HEK293T (cell line): ENCODE results near the gene SERPIND1.

ENCODE experiments used
- CTCF ChIA-PET: fragments of 350-600 bp; formaldehyde crosslinking; extraction: SDS; loops from one replicate; lab custom pipeline; 2021; ENCODE audit warnings: antibody characterized with exemption, inconsistent platforms; lab: Yijun Ruan, JAX
- POLR2A ChIA-PET: fragments of 350-600 bp; formaldehyde crosslinking; extraction: SDS; loops from one replicate; lab custom pipeline; 2020; ENCODE audit warnings: antibody characterized with exemption, inconsistent platforms; lab: Yijun Ruan, JAX
- DNase-seq: peaks from one replicate; pipeline ENCODE4 v3.0.0; 2012; ENCODE audit warnings: mixed read lengths; ENCODE audit errors: extremely low spot score
- ARNT ChIP-seq: fragments of 450-650 bp; IDR thresholded peaks from 2 replicates; pipeline ENCODE4 v1.6.1; 2017; ENCODE audit warnings: mild to moderate bottlenecking
- BHLHE40 ChIP-seq: fragments of 450-650 bp; IDR thresholded peaks from 2 replicates; pipeline ENCODE4 v1.6.1; 2016; ENCODE audit warnings: mild to moderate bottlenecking, moderate library complexity, borderline replicate concordance
- CTBP1 ChIP-seq: fragments of 450-650 bp; IDR thresholded peaks from 2 replicates; pipeline ENCODE4 v1.6.1; 2016; ENCODE audit warnings: borderline replicate concordance
- ELF4 ChIP-seq: fragments of 450-650 bp; IDR thresholded peaks from 2 replicates; pipeline ENCODE4 v1.6.1; 2017; ENCODE audit warnings: antibody characterized with exemption
- FOXA1 ChIP-seq: fragments of 450-650 bp; IDR thresholded peaks from 2 replicates; pipeline ENCODE4 v1.6.1; 2016; ENCODE audit warnings: mild to moderate bottlenecking
- FOXK2 ChIP-seq: fragments of 450-650 bp; IDR thresholded peaks from 2 replicates; pipeline ENCODE4 v1.6.1; 2016; ENCODE audit warnings: mild to moderate bottlenecking
- FOXM1 ChIP-seq: fragments of 450-650 bp; IDR thresholded peaks from 2 replicates; pipeline ENCODE4 v1.6.1; 2017; ENCODE audit warnings: mild to moderate bottlenecking, borderline replicate concordance
- HDGF ChIP-seq: fragments of 450-650 bp; IDR thresholded peaks from 2 replicates; pipeline ENCODE4 v1.6.1; 2017; ENCODE audit warnings: antibody characterized with exemption, borderline replicate concordance
- L3MBTL2 ChIP-seq: fragments of 450-650 bp; conservative IDR thresholded peaks from 2 replicates; pipeline ENCODE4 v1.6.1; 2016; ENCODE audit warnings: mild to moderate bottlenecking
- LEF1 ChIP-seq: fragments of 450-650 bp; IDR thresholded peaks from 2 replicates; pipeline ENCODE4 v1.6.1; 2017; ENCODE audit warnings: mild to moderate bottlenecking, borderline replicate concordance
- NFRKB ChIP-seq: fragments of 450-650 bp; IDR thresholded peaks from 2 replicates; pipeline ENCODE4 v1.6.1; 2016; ENCODE audit warnings: mild to moderate bottlenecking, moderate library complexity
- SP1 ChIP-seq: fragments of 450-650 bp; IDR thresholded peaks from 2 replicates; pipeline ENCODE4 v1.6.1; 2017
- SUZ12 ChIP-seq: fragments of 450-650 bp; IDR thresholded peaks from 2 replicates; pipeline ENCODE4 v1.6.1; 2016; ENCODE audit warnings: mild to moderate bottlenecking
- TARDBP ChIP-seq: fragments of 450-650 bp; IDR thresholded peaks from 2 replicates; pipeline ENCODE4 v1.6.1; 2016
- ZNF384 ChIP-seq: fragments of 450-650 bp; IDR thresholded peaks from 2 replicates; pipeline ENCODE4 v1.6.1; 2016
- TF ChIP-seq, protein P1 (sequence below): fragments of 450-650 bp; IDR thresholded peaks from 2 replicates; pipeline ENCODE4 v1.6.1; 2016

Gene SERPIND1

GRCh38 chr22:20793748-20794649 lies 20.1 kb downstream of the SERPIND1 start:
- no peak for TF ChIP-seq FOXM1
- POLR2A ChIA-PET = no interaction called here
- CTCF ChIA-PET = interaction anchor here (0.6 to 1.6 kb wide), 4 partner anchors 10 to 92 kb away, joined by 3 to 6 read pairs (median 4); no protein-coding TSS in a partner anchor

DNA sequence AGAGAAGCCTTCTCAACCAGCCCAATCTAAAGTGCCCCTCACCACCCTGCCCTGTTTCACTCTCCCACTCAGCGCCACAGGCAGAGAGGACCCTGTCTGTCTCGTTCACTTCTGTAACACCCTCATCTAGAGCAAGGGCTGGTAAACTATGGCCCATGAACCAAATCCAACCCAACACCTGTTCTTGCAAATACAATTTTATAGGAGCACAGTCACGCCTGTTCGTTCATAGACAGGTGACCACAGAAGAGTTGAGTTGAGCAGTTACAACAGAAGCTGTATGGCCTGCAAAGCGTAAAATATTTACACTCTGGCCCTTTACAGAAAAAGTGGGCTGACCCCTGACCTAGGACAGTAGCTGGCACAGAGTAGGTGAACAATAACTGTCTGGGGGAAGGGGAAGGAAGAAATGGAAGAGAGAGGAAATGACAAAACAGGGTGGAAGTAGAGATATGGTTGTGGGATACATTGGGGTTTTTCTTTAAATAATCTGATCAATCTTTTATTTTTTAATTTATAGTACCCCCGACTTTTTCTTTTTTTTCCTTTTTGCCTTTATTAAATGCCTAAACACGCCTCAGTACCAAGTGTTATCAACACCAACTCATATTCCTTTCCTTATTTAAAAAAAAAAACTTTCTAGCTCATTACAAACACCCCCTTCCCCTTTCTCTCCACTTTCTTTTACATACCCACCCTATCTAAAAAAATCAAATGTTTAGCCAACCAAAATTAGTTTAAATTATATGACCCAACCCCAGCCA lies 20.9 kb downstream of the SERPIND1 start:
- CTCF ChIA-PET = interaction anchor here (1.0 to 1.2 kb wide), 2 partner anchors 11 to 91 kb away, joined by 4 to 6 read pairs; no protein-coding TSS in a partner anchor

More at GRCh38 chr22:20793748-20794649, 20.1 kb downstream of the SERPIND1 start:
- no peak for DNase-seq

DNA sequence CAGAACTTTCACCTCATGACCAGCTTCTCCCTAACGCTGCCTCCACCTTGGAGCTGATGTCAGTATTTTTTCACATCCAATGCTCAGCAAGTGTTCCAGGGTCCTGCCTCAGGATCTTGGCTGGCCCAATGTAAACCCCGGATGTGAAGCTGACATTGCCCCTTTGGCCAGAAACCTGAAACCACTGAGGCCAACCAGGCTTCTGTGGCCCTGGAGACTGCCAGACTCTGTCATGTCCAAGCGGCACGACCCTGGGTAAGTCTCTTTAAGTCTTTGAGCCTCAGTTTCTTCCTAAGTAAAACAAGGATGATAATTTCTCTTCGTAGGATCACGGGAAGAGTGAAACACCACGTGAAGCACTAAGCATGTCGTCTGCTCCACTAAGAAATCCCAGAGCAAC lies 22.8 kb downstream of the SERPIND1 start:
- ChIA-PET POLR2A (no interaction called here), CTCF (no interaction called here)
- no peak for DNase-seq
- no peak for TF ChIP-seq ZNF384

More for the DNA sequence above, 20.9 kb downstream of the SERPIND1 start:
- TF ChIP-seq SUZ12 = no peak
- POLR2A ChIA-PET = no interaction called here
- no peak for DNase-seq

- CTCF ChIA-PET = no interaction called here
- POLR2A ChIA-PET = interaction anchor here (1.4 kb wide), 1 partner anchor 184 kb away, joined by 6 read pairs; the partner anchor contains the start of gene LZTR1
- TF ChIP-seq FOXM1 = no peak
- no peak for TF ChIP-seq FOXA1
- TF ChIP-seq SUZ12 = no peak
- TF ChIP-seq FOXK2 = no peak
- no peak for TF ChIP-seq TARDBP
- TF ChIP-seq LEF1 = no peak
- no peak for TF ChIP-seq ARNT
- TF ChIP-seq, protein P1, sequence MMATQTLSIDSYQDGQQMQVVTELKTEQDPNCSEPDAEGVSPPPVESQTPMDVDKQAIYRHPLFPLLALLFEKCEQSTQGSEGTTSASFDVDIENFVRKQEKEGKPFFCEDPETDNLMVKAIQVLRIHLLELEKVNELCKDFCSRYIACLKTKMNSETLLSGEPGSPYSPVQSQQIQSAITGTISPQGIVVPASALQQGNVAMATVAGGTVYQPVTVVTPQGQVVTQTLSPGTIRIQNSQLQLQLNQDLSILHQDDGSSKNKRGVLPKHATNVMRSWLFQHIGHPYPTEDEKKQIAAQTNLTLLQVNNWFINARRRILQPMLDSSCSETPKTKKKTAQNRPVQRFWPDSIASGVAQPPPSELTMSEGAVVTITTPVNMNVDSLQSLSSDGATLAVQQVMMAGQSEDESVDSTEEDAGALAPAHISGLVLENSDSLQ = no peak
- no peak for TF ChIP-seq ELF4
- no peak for TF ChIP-seq CTBP1
- TF ChIP-seq HDGF = no peak
- no peak for TF ChIP-seq ZNF384
- no peak for DNase-seq
Observed at GRCh38 chr22:20798218-20798617, 24.3 kb downstream of the SERPIND1 start.

DNA sequence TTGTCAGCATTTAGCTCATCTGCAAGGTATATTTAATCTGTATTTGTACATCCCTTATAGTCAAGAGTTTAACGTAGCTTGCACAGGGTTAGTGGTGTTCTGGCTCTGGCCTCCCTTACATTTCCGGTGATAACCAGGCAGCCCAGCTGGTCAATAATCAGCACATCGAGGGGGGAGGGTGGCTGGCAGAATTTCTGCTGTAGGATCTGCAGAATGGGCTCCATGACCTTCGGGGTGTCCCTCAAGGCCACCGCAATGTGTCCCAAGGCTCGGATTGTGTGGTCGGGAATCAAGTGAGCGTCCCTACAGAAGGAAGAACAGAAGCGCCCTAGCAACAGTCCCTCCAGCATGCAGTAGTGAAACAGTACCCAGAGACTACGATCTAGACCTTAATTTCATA lies 25.1 kb downstream of the SERPIND1 start:
- CTCF ChIA-PET = no interaction called here
- TF ChIP-seq SUZ12 (no peak), HDGF (no peak), FOXM1 (no peak), ELF4 (no peak), SP1 (no peak), LEF1 (no peak), TARDBP (no peak), FOXK2 (no peak), L3MBTL2 (no peak), CTBP1 (no peak), BHLHE40 (no peak), FOXA1 (no peak)
- TF ChIP-seq, protein P1 = no peak
- no peak for DNase-seq
- POLR2A ChIA-PET = interaction anchor here (1.4 kb wide), 1 partner anchor 183 kb away, joined by 6 read pairs; the partner anchor contains the start of gene LZTR1

- TF ChIP-seq SUZ12 (no peak), HDGF (no peak), BHLHE40 (no peak), CTBP1 (no peak), FOXK2 (no peak), SP1 (no peak), ELF4 (no peak), L3MBTL2 (no peak), FOXM1 (no peak), FOXA1 (no peak), ZNF384 (no peak), LEF1 (no peak), TARDBP (no peak), NFRKB (no peak), ARNT (no peak)
- TF ChIP-seq, protein P1 = no peak
- no peak for DNase-seq
- CTCF ChIA-PET = no interaction called here
- POLR2A ChIA-PET = interaction anchor here (1.4 kb wide), 1 partner anchor 183 kb away, joined by 6 read pairs; the partner anchor contains the start of gene LZTR1
Observed at GRCh38 chr22:20799449-20799848, 25.5 kb downstream of the SERPIND1 start.
